Upper lobe of left lung (tissue), 6 donors: Measurements from ENCODE around the gene RIC8B. TPM values are rescaled to one million over a fixed set of nuclear protein-coding genes. Genes with fewer than 3 reads are reported as not detected.
A peak's percentile ranks its signal among the peaks of the same experiment; 100 is the strongest.

Experiments used
- ATAC-seq, 2 donors: fragments of 200-7000 bp; cut with Tn5 transposase; one replicate each; pipeline ENCODE4 v1.9.1; 2022; ENCODE audit warnings: mild to moderate bottlenecking in 2 of 2, moderate library complexity in 2 of 2; ENCODE audit not compliant: low FRiP score in 2 of 2
- DNase-seq, 2 donors: peaks; one replicate each; pipeline ENCODE4 v3.0.0-alpha.2; 2019 to 2020
- H3K27ac ChIP-seq, 4 donors: fragments of 200-600 bp; sonication (generic); one replicate each; pipeline ENCODE4 v1.5.1; 2016 to 2019
- H3K27me3 ChIP-seq, 4 donors: fragments of 200-600 bp; sonication (generic); one replicate each; pipeline ENCODE4 v1.5.1; 2017 to 2019
- H3K36me3 ChIP-seq, 4 donors: fragments of 200-600 bp; sonication (generic); one replicate each; pipeline ENCODE4 v1.5.1; 2016 to 2019
- H3K4me1 ChIP-seq, 4 donors: fragments of 200-600 bp; sonication (generic); one replicate each; pipeline ENCODE4 v1.5.1; 2018 to 2019
- H3K4me3 ChIP-seq, 4 donors: fragments of 200-600 bp; sonication (generic); one replicate each; pipeline ENCODE4 v1.5.1; 2017 to 2019; ENCODE audit warnings: mild to moderate bottlenecking in 2 of 4, moderate library complexity in 1 of 4
- H3K9me3 ChIP-seq, 4 donors: fragments of 200-600 bp; sonication (generic); one replicate each; pipeline ENCODE4 v1.5.1; 2018 to 2019
- CTCF ChIP-seq, 6 experiments: fragments of 450-650 bp in 4 of 6; fragments of 200-600 bp in 2 of 6; sonication (generic) in 2 of 6; IDR thresholded peaks; one replicate each; pipeline ENCODE4 v1.5.1; 2016 to 2019; ENCODE audit warnings: antibody characterized with exemption in 6 of 6
- EP300 ChIP-seq, 4 donors: sonication (generic); formaldehyde crosslinking; IDR thresholded peaks; one replicate each; pipeline ENCODE4 v1.5.1; 2017; ENCODE audit warnings: antibody characterized with exemption in 4 of 4, control low read depth in 2 of 4
- POLR2A ChIP-seq, 4 donors: fragments of 450-650 bp; IDR thresholded peaks; one replicate each; pipeline ENCODE4 v1.5.1; 2016 to 2017; ENCODE audit warnings: antibody characterized with exemption in 4 of 4, mild to moderate bottlenecking in 2 of 4
- POLR2AphosphoS5 ChIP-seq, 2 donors: sonication (generic); formaldehyde crosslinking; IDR thresholded peaks; one replicate each; pipeline ENCODE4 v1.5.1; 2017; ENCODE audit warnings: antibody characterized with exemption in 2 of 2
- WGBS, 2 donors: methylation state at CpG; one replicate each; pipeline ENCODE4 v1.1.5; 2017 to 2018; 5-methylcytosine and 5-hydroxymethylcytosine counted together
- total RNA-seq, 6 donors: library from RNA; depleted of rRNA in 4 of 6; stranded (reverse); fragments of >200 nt in 4 of 6; gene quantifications; one replicate each; pipeline versions ENCODE4 v1.1.0 to v1.2.1, GENCODE V29; 2016 to 2021
- donor health status: DM: no; HTN: no; CAD: no; lungs with moderate emphysema.
- donor health status: DM: no; HTN: yes; CAD: no; lungs with severe emphysema.

RIC8B gene
- total RNA-seq, 6 donors from 2014 or later: 7.8 to 27.2 (median 10.8) TPM

GRCh38 chr12:106900554-106900953 is 126.1 kb downstream of the RIC8B start:
- TF ChIP-seq POLR2AphosphoS5 (IDR thresholded peaks at IDR 0.05) (no peak), CTCF (IDR thresholded peaks at IDR 0.05) (no peak), POLR2A (IDR thresholded peaks at IDR 0.05) (no peak)
- WGBS, 2 donors: 83 to 87% methylated on average over 6 of the region's 6 CpGs
- Histone ChIP-seq H3K27me3 (no peaks in the 10 kb centered on the region), H3K27ac (no peak overlapping the region), H3K4me3 (no peak overlapping the region), H3K9me3 (no peaks in the 10 kb centered on the region), H3K4me1 (peaks cover 0 to 10% (median 7%) of the 10 kb centered on the region in 4 donors), H3K36me3 (no peaks in the 10 kb centered on the region)
- ATAC-seq (no peak), DNase-seq (no peak)

DNA sequence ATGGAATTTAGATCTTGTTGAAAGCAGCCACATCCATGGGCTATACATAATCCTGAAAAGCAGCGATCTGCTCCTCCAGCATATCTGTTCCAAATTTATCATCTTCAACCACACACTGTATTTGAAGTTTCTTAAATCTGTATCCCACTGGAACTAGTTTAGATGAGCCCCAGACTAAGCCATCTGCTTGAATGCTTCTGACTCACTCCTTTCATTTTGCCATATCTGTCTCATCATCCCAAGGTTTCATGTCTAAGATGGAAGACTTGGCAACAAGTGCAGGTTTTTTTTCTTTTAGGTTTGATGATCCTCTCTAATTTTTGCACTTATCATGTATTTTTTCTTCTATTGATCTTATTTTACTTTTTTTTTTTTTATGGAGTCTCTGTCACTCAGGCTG is 126.8 kb downstream of the RIC8B start:
- Histone ChIP-seq H3K27ac (no peak overlapping the region), H3K27me3 (no peaks in the 10 kb centered on the region), H3K9me3 (no peaks in the 10 kb centered on the region), H3K4me3 (no peak overlapping the region), H3K4me1 (peaks cover 0 to 10% (median 7%) of the 10 kb centered on the region in 4 donors), H3K36me3 (no peaks in the 10 kb centered on the region)
- no peak for ATAC-seq
- 94 to 97% methylated on average over 1 of the region's 1 CpG for WGBS, 2 donors
- no peak for TF ChIP-seq POLR2AphosphoS5 (IDR thresholded peaks at IDR 0.05)
- no peak for TF ChIP-seq POLR2A (IDR thresholded peaks at IDR 0.05)
- no peak for TF ChIP-seq EP300 (IDR thresholded peaks at IDR 0.05)
- no peak for TF ChIP-seq CTCF (IDR thresholded peaks at IDR 0.05)
- no peak for DNase-seq

- no peak for ATAC-seq
- DNase-seq: no peak
Measured at GRCh38 chr12:106902053-106902452, 127.6 kb downstream of the RIC8B start.

DNA sequence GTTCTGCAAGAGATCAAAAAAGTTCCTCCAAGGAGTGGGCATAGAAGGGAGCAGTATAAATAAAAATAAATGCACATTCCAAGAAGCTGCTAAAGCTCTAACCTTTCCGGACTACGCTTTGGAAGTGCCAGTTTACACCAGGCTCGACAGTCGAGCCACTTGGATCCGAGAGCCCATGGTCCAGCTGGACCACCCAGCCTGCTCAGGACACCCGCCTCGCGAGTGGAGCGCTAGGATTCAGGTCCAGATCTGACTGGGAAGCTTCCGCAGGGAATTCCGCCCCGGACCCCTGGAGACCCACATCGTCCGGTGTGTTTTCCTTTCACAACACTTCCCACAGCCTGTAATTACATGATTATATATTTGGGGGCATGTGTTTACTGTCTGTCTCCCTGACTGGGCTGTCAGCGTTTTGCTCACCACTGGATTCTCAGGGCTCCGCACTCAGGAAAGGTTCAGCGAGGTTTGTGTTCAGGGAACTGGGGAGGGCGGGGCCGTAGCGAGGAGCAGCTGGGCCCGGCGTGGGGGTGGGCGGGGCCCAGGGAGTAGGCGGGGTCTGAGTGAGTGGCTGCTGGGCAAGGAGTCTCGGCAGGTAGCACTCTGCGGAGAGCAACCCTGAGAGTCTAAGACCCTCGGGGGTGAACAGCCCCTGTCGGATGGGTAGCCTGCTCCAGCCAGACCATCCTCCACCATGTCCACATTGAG is 128.9 kb downstream of the RIC8B start:
- Histone ChIP-seq H3K36me3 (no peaks in the 10 kb centered on the region), H3K27ac (no peak overlapping the region), H3K27me3 (no peaks in the 10 kb centered on the region), H3K9me3 (no peaks in the 10 kb centered on the region), H3K4me3 (peak overlapping the region in 3 of 4 donors; percentile 22 to 46 (median 45)), H3K4me1 (peaks cover 0 to 10% (median 7%) of the 10 kb centered on the region in 4 donors)
- ATAC-seq: peak; percentile 87 to 91
- peak; percentile 86 to 95 for DNase-seq
- WGBS, 2 donors: 6 to 8% methylated on average over 22 to 28 of the region's 28 CpGs
- TF ChIP-seq EP300 (IDR thresholded peaks at IDR 0.05) (no peak), CTCF (IDR thresholded peaks at IDR 0.05) (no peak), POLR2A (IDR thresholded peaks at IDR 0.05) (no peak), POLR2AphosphoS5 (IDR thresholded peaks at IDR 0.05) (no peak)

More at GRCh38 chr12:106902053-106902452, 127.6 kb downstream of the RIC8B start:
- no peak overlapping the region for H3K4me3 ChIP-seq
- no peak for TF ChIP-seq POLR2A (IDR thresholded peaks at IDR 0.05)
- TF ChIP-seq CTCF (IDR thresholded peaks at IDR 0.05): no peak
- no peak for TF ChIP-seq POLR2AphosphoS5 (IDR thresholded peaks at IDR 0.05)
- no peak for TF ChIP-seq EP300 (IDR thresholded peaks at IDR 0.05)
- no peaks in the 10 kb centered on the region for H3K9me3 ChIP-seq
- 86 to 87% methylated on average over 11 of the region's 11 CpGs for WGBS, 2 donors
- H3K36me3 ChIP-seq: no peaks in the 10 kb centered on the region
- H3K27ac ChIP-seq: no peak overlapping the region
- peaks cover 0 to 10% (median 7%) of the 10 kb centered on the region in 4 donors for H3K4me1 ChIP-seq
- H3K27me3 ChIP-seq: no peaks in the 10 kb centered on the region

DNA sequence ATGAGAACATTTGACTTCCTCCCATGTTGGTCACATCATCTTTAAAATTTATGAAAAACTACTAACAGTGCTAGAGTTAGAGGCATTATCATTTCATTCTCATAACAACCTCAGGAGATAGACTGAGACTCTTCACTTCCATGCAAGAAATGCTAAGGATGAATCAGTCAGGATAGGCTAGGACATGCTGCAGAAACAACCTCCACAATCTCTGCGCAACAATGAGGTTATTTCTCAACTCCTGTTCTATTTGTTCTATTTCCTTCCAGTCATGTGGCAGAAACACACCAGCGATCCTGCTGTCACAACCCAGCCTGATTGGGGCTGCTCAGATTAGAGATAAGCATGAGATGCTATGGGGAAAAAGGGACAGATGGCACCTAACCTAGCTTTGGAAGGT is 132.2 kb downstream of the RIC8B start:
- Histone ChIP-seq H3K36me3 (no peaks in the 10 kb centered on the region), H3K27ac (no peak overlapping the region), H3K4me1 (peaks cover 0 to 10% (median 7%) of the 10 kb centered on the region in 4 donors), H3K9me3 (no peaks in the 10 kb centered on the region), H3K4me3 (no peak overlapping the region), H3K27me3 (no peaks in the 10 kb centered on the region)
- TF ChIP-seq EP300 (IDR thresholded peaks at IDR 0.05) (no peak), POLR2A (IDR thresholded peaks at IDR 0.05) (no peak), POLR2AphosphoS5 (IDR thresholded peaks at IDR 0.05) (no peak), CTCF (IDR thresholded peaks at IDR 0.05) (no peak)
- ATAC-seq (no peak), DNase-seq (no peak)
- WGBS, 2 donors: 71 to 80% methylated on average over 2 of the region's 2 CpGs
